OCI-LY1 (cell line): Measurements from ENCODE around the gene ACVR1.

ENCODE experiments used
- H2AFZ ChIP-seq: fragments of 200-600 bp; sonication (generic), shearing (Covaris generic); 2 replicates; pipeline ENCODE4 v1.6.0; 2014; ENCODE audit warnings: antibody characterized with exemption, mild to moderate bottlenecking, low read length
- H3F3A ChIP-seq: fragments of 200-600 bp; sonication (generic), shearing (Covaris generic); 2 replicates; pipeline ENCODE4 v1.6.0; 2014; ENCODE audit warnings: mild to moderate bottlenecking, antibody characterized with exemption, low read length, moderate library complexity; ENCODE audit not compliant: insufficient read depth
- H3K27ac ChIP-seq: fragments of 200-600 bp; sonication (generic); 2 replicates; pipeline ENCODE4 v1.5.1; 2014; ENCODE audit warnings: low read length, mixed run types, mild to moderate bottlenecking, low read depth; ENCODE audit not compliant: poor library complexity, severe bottlenecking
- H3K27me3 ChIP-seq: fragments of 200-600 bp; sonication (generic); 2 replicates; pipeline ENCODE4 v1.6.0; 2014; ENCODE audit warnings: antibody characterized with exemption, mild to moderate bottlenecking, low read length, moderate library complexity; ENCODE audit not compliant: insufficient read depth
- H3K36me3 ChIP-seq: fragments of 200-600 bp; sonication (generic); 2 replicates; pipeline ENCODE4 v1.6.1; 2014; ENCODE audit warnings: mild to moderate bottlenecking, antibody characterized with exemption, low read length, moderate library complexity, mixed read lengths; ENCODE audit not compliant: insufficient read depth
- H3K4me1 ChIP-seq: fragments of 200-600 bp; sonication (generic); 2 replicates; pipeline ENCODE4 v1.5.1; 2014; ENCODE audit warnings: mild to moderate bottlenecking, low read length, moderate library complexity; ENCODE audit not compliant: insufficient read depth, severe bottlenecking
- H3K4me2 ChIP-seq: fragments of 200-600 bp; sonication (generic), shearing (Covaris generic); 2 replicates; pipeline ENCODE4 v1.6.1; 2014; ENCODE audit warnings: low read length
- H3K4me3 ChIP-seq: fragments of 200-600 bp; sonication (generic); 2 replicates; pipeline ENCODE4 v1.5.1; 2014; ENCODE audit warnings: low read length, low read depth, mild to moderate bottlenecking, mixed read lengths; ENCODE audit not compliant: poor library complexity, severe bottlenecking
- H3K79me2 ChIP-seq: fragments of 200-600 bp; shearing (Covaris generic); 2 replicates; pipeline ENCODE4 v1.6.1; 2016; ENCODE audit warnings: mixed run types, low read length, mixed read lengths; ENCODE audit not compliant: insufficient read depth
- H3K9ac ChIP-seq: fragments of 200-600 bp; sonication (generic), shearing (Covaris generic); 2 replicates; pipeline ENCODE4 v1.6.1; 2014; ENCODE audit warnings: mild to moderate bottlenecking, low read length, mixed read lengths
- H3K9me2 ChIP-seq: fragments of 200-600 bp; sonication (generic), shearing (Covaris generic); 2 replicates; pipeline ENCODE4 v1.6.1; 2014; ENCODE audit warnings: low read depth, mild to moderate bottlenecking, low read length, mixed read lengths
- H3K9me3 ChIP-seq: fragments of 200-600 bp; shearing (Covaris generic); 2 replicates; pipeline ENCODE4 v1.6.1; 2014; ENCODE audit warnings: low read length, mixed read lengths
- H4K20me1 ChIP-seq: fragments of 200-600 bp; sonication (generic), shearing (Covaris generic); 2 replicates; pipeline ENCODE4 v1.6.0; 2016; ENCODE audit warnings: mild to moderate bottlenecking, low read length; ENCODE audit not compliant: insufficient read depth
- CTCF ChIP-seq: fragments of 200-600 bp; sonication (generic), shearing (Covaris generic); IDR thresholded peaks from 2 replicates; pipeline ENCODE4 v1.5.1; 2017; ENCODE audit warnings: mild to moderate bottlenecking, antibody characterized with exemption, low read length, moderate library complexity, mixed read lengths
- EZH2 ChIP-seq: fragments of 200-600 bp; sonication (generic), shearing (Covaris generic); IDR thresholded peaks from 2 replicates; pipeline ENCODE4 v1.8.0; 2017; ENCODE audit warnings: borderline replicate concordance, mixed run types, mild to moderate bottlenecking, antibody characterized with exemption, low read length, moderate library complexity, mixed read lengths

ACVR1 gene

GRCh38 chr2:157792335-157793052 is 83.6 kb downstream of the ACVR1 start:
- no peak overlapping the region for H3K4me2 ChIP-seq
- no peak overlapping the region for H3K9ac ChIP-seq

GRCh38 chr2:157790780-157791179 is 85.3 kb downstream of the ACVR1 start:
- Histone ChIP-seq H3K27ac (no peak overlapping the region), H3K4me3 (no peak overlapping the region), H2AFZ (no peak overlapping the region), H3K4me1 (no peaks in the 10 kb centered on the region), H4K20me1 (no peaks in the 10 kb centered on the region), H3F3A (no peaks in the 10 kb centered on the region), H3K9ac (no peak overlapping the region), H3K4me2 (no peak overlapping the region), H3K27me3 (no peaks in the 10 kb centered on the region), H3K36me3 (no peaks in the 10 kb centered on the region), H3K9me3 (no peaks in the 10 kb centered on the region), H3K9me2 (no peaks in the 10 kb centered on the region), H3K79me2 (no peaks in the 10 kb centered on the region)
- no peak for TF ChIP-seq CTCF
- no peak for TF ChIP-seq EZH2

More at GRCh38 chr2:157792335-157793052, 83.6 kb downstream of the ACVR1 start:
- no peaks in the 10 kb centered on the region for H3K27me3 ChIP-seq
- no peak overlapping the region for H3K4me3 ChIP-seq
- H3K4me1 ChIP-seq, result no peaks in the 10 kb centered on the region
- no peaks in the 10 kb centered on the region for H3K9me2 ChIP-seq
- no peaks in the 10 kb centered on the region for H3F3A ChIP-seq
- H3K9me3 ChIP-seq, result no peaks in the 10 kb centered on the region
- no peaks in the 10 kb centered on the region for H3K79me2 ChIP-seq
- no peak overlapping the region for H2AFZ ChIP-seq
- no peak overlapping the region for H3K27ac ChIP-seq
- TF ChIP-seq CTCF (no peak), EZH2 (no peak)
- H4K20me1 ChIP-seq, result no peaks in the 10 kb centered on the region
- H3K36me3 ChIP-seq, result no peaks in the 10 kb centered on the region

- Histone ChIP-seq H3K4me2 (no peak overlapping the region), H3K4me3 (no peak overlapping the region), H3K27ac (no peak overlapping the region), H3K9me3 (no peaks in the 10 kb centered on the region), H3K9me2 (no peaks in the 10 kb centered on the region), H3K36me3 (no peaks in the 10 kb centered on the region), H3K79me2 (no peaks in the 10 kb centered on the region), H3F3A (no peaks in the 10 kb centered on the region), H3K27me3 (peaks cover 4% of the 10 kb centered on the region; the same call in 1 of the 2 replicates), H3K4me1 (no peaks in the 10 kb centered on the region), H3K9ac (no peak overlapping the region), H2AFZ (no peak overlapping the region), H4K20me1 (no peaks in the 10 kb centered on the region)
- TF ChIP-seq CTCF (no peak), EZH2 (no peak)
Measured at GRCh38 chr2:157789933-157790511, 86.1 kb downstream of the ACVR1 start.
